CD4-positive, alpha-beta T cell treated with Interleukin-4 for 4 hours (primary cell): Measurements from ENCODE around the gene CCL2.

Experiments
- DNase-seq: peaks from one replicate; pipeline ENCODE4 v3.0.0-alpha.2; 2020

CCL2 gene

GRCh38 chr17:34242587-34243363 is 12.3 kb upstream of the CCL2 start:
- no peak for DNase-seq

DNA sequence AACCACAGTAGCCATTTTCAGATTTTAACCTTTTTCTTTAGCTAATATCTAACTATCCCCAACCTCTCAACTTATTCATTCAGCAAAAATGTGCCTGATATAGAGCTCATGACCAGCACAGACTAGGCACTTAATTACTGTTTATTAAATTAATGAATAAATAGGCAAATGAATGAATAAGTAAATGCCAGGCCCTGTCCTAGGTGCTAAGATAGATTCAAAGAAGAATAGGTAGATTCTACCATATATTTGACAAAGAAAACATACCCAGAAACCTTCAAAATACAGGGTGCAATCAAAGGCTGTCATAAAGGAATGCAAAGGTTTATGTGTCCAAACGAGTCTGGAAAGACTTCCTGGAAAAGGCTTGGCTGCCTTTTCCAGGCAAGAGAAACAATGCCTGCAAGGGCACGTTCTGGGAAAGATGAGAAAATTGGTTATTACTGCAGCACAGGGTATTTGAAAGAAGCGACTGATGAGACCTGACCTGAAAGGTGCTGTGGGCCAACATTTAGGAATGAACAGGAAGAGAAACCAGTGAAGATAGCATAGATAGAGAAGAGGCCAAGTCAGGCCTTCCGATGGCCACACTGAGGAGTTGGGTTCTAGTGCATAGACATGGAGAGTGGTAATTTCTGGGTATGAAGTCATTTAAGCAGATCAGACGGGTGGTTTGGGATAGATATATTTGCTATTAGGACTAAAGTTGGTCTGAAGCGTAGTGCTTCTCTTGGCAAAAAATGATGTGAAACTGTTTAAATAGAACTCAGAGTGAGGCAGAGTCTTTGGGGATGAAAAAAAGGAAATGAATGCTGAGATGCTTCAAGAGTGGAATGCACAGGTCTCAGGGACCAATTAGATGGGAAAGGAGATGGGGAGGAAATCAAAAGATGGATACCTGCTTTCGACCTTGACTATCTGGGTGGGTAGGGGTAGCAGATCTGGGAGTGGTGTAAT is 11.4 kb upstream of the CCL2 start:
- no peak for DNase-seq

GRCh38 chr17:34245351-34245905 is 9.7 kb upstream of the CCL2 start:
- DNase-seq: no peak

DNA sequence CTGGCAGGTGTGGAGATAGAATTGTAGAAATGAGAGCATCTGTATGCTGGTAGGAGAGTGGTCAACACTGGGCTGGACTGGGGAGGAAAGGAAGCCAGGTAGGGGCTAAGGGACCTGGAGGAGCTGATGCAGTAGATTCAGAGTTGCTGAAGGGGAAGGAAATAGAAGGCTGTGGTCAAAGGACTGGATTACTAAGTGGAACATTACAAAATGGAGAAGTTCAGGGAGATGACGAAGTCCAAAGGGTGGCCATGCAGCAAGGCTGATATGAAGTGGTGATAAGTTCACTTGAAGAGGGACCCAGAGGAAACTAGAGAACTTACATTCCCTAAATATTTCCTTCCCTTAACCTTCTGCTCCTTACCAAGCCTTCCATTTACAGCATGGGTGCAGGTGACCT is 8.6 kb upstream of the CCL2 start:
- no peak for DNase-seq

DNA sequence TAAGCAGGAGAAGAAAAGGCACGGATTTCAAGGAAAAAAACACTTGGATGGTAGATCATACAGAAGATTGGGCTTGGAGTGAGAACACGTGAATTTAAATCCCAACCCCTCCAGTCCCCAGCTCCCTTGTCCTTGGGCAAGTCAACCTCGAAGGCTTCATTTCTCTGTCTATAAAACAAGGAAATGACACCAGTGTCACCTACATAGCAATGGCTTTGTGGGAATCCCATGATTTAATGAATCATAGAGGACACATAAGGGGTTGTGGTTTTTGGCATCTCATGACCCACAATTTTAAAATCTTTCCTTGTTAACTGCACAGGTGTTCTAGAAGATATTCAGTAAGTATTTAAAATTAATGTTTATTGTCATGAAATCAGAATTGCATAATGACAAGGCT is 8.2 kb upstream of the CCL2 start:
- no peak for DNase-seq

- no peak for DNase-seq
These were observed 6.5 kb upstream of the CCL2 start for GRCh38 chr17:34248511-34249024.

- no peak for DNase-seq
These were observed 6.0 kb upstream of the CCL2 start for GRCh38 chr17:34249061-34249460.

DNA sequence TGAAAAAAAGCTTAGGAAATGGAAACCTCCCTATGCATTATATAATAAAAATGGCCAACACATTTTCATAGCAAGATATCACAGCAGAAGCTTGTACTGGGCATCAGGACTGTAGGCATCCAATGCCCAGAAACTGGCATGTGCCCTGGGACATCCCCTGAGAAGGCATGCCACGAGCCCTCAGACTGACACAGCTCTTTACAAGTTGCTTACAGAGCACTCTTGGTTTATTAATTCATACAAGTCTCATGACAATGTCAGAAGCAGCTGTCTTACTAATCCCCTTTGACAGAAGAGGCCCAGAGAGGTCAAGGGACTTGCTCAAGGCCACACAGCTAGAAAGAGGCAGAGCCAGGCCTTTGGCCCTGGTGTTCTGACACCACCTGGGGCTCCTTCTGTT is 5.6 kb upstream of the CCL2 start:
- no peak for DNase-seq

DNA sequence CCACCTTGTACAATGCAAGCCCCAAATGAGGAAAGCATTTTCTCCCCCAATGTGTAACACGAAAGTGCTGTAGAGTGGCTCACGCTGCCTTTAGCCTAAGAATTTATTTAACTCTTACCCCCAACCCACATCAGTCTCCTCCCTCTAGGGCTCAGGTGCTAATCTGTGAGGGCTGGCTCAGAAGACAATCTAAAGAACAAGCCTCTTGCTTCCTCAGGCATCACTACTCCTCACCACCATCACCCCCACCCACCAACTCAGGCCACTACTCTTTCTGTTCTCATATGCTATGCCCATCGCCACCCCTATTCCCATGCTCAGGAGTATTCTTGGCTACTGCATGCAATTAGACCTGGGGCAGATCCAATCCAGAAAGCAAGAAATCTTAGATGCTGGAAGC is 3.9 kb upstream of the CCL2 start:
- no peak for DNase-seq

- no peak for DNase-seq
These were observed 3.0 kb upstream of the CCL2 start for GRCh38 chr17:34252095-34252443.

- no peak for DNase-seq
These were observed 2.5 kb upstream of the CCL2 start for GRCh38 chr17:34252444-34253138.

GRCh38 chr17:34253139-34253525 is 2.0 kb upstream of the CCL2 start:
- DNase-seq: no peak

DNA sequence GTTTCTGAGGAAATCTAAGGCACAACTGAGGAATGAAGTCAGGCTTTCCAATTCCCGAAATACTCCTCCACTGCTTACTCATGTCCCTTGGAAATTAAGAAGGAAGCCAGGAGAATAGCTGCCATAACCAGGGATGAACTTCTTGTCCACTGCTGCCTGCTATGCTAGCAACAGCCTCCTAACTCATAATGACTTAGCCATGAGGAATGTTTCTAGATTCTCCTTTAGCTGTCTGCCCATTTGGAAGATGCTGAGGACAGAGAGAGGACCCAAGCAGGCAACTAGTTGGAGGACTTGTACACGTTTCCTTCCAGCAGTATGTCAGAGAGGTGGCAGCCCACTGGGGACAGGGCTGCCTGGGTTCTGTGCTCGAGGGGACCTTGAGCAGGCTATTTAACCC is 939 bp upstream of the CCL2 start:
- no peak for DNase-seq

DNA sequence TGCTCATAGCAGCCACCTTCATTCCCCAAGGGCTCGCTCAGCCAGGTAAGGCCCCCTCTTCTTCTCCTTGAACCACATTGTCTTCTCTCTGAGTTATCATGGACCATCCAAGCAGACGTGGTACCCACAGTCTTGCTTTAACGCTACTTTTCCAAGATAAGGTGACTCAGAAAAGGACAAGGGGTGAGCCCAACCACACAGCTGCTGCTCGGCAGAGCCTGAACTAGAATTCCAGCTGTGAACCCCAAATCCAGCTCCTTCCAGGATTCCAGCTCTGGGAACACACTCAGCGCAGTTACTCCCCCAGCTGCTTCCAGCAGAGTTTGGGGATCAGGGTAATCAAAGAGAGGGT is 272 bp downstream of the CCL2 start:
- DNase-seq: no peak

DNA sequence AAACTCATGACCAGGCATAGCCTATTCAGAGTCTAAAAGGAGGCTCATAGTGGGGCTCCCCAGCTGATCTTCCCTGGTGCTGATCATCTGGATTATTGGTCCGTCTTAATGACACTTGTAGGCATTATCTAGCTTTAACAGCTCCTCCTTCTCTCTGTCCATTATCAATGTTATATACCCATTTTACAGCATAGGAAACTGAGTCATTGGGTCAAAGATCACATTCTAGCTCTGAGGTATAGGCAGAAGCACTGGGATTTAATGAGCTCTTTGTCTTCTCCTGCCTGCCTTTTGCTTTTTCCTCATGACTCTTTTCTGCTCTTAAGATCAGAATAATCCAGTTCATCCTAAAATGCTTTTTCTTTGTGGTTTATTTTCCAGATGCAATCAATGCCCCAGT is 756 bp downstream of the CCL2 start:
- DNase-seq: no peak

GRCh38 chr17:34257299-34257985 is 2.4 kb downstream of the CCL2 start:
- DNase-seq: no peak

GRCh38 chr17:34257986-34258326 is 2.9 kb downstream of the CCL2 start:
- DNase-seq: no peak

DNA sequence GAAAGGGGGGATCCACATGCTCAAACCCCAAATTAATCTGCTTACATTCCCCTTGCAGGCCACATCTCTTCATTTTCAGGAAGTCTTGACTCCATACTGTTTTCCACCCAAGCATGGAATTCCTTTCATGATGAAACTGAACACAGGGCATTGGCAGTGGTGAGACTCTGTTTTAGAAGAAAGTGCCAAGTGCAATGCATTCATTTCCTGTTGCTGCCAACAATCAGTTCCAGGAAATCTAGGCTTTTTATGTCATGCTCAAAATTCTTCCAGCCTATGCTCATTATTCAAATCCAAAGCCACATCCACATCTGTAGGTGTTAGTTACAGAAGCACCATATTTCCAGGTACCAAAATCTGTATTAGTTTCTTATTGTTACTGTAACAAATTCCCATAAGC is 4.1 kb downstream of the CCL2 start:
- DNase-seq: no peak

- DNase-seq: no peak
These were observed 5.8 kb downstream of the CCL2 start for GRCh38 chr17:34260861-34261260.

- no peak for DNase-seq
These were observed 6.7 kb downstream of the CCL2 start for GRCh38 chr17:34261568-34262337.

DNA sequence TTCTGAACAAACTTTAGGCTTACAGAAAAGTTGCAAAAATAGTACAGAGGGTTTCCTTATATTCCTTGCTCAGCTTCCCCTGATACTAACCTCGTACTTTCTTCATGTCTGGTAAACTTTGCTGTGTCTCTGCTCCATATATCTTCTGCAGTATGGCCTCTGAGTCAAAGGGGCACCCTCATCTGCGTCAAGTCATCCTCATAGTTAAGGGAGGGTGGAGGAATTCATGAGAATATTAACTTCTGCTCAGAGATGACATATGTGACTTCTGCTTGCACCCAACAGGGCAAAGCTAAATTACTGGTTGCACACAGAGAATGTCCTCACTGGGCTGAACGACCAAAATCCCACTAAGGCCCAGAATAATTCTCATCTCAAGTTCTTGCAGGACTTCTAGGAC is 10.6 kb downstream of the CCL2 start:
- no peak for DNase-seq

- DNase-seq: no peak
These were observed 14.9 kb downstream of the CCL2 start, which contains the start of gene CCL7 for GRCh38 chr17:34269969-34270368. TSS of gene CCL7 (plus strand) at chr17:34270221. CDS start at chr17:34270291, 70 bp downstream.
